Right atrium auricular region (tissue), 2 donors: ENCODE data around the gene MRPS5. TPM values are rescaled to one million over a fixed set of nuclear protein-coding genes. Genes with fewer than 3 reads are reported as not detected.
"Not testable (repeated sequence)": the region's sequence is repeated elsewhere in the genome, so short reads cannot be mapped to it uniquely, and the experiment has no call there.

Source experiments
- DNase-seq: peaks from one replicate; pipeline ENCODE4 v3.0.0-alpha.2; 2019; ENCODE audit warnings: low spot score
- H3K27ac ChIP-seq, 2 donors: fragments of 200-600 bp; sonication (generic); 1 replicate in 1 of 2; 2 replicates in 1 of 2; pipeline ENCODE4 v1.5.1; 2016 to 2019
- H3K27me3 ChIP-seq, 2 donors: fragments of 200-600 bp; sonication (generic); one replicate each; pipeline versions ENCODE4 v1.5.1 to v1.6.0; 2017 to 2019
- H3K36me3 ChIP-seq: fragments of 200-600 bp; sonication (generic); one replicate; pipeline ENCODE4 v1.5.1; 2016
- H3K4me1 ChIP-seq, 2 donors: fragments of 200-600 bp; sonication (generic); one replicate each; pipeline versions ENCODE4 v1.5.1 to v1.6.0; 2017 to 2019
- H3K4me3 ChIP-seq, 2 donors: fragments of 200-600 bp; sonication (generic); 1 replicate in 1 of 2; 2 replicates in 1 of 2; pipeline ENCODE4 v1.5.1; 2017 to 2019; ENCODE audit warnings: mild to moderate bottlenecking in 1 of 2, moderate library complexity in 1 of 2
- H3K9me3 ChIP-seq, 2 donors: fragments of 200-600 bp; sonication (generic); one replicate each; pipeline ENCODE4 v1.5.1; 2019
- total RNA-seq, 2 donors: library from RNA; depleted of rRNA; stranded (reverse); fragments of >200 nt; gene quantifications; one replicate each; pipeline ENCODE4 v1.1.0, GENCODE V29; 2016
- TF ChIP-seq, protein P1 (sequence below), 2 donors: fragments of 200-600 bp; sonication (generic); IDR thresholded peaks; one replicate each; pipeline ENCODE4 v1.5.1; 2019; ENCODE audit warnings: antibody characterized with exemption in 2 of 2

The MRPS5 gene
- total RNA-seq, 2 donors from 2014 or later = 39.0 to 57.7 TPM

DNA sequence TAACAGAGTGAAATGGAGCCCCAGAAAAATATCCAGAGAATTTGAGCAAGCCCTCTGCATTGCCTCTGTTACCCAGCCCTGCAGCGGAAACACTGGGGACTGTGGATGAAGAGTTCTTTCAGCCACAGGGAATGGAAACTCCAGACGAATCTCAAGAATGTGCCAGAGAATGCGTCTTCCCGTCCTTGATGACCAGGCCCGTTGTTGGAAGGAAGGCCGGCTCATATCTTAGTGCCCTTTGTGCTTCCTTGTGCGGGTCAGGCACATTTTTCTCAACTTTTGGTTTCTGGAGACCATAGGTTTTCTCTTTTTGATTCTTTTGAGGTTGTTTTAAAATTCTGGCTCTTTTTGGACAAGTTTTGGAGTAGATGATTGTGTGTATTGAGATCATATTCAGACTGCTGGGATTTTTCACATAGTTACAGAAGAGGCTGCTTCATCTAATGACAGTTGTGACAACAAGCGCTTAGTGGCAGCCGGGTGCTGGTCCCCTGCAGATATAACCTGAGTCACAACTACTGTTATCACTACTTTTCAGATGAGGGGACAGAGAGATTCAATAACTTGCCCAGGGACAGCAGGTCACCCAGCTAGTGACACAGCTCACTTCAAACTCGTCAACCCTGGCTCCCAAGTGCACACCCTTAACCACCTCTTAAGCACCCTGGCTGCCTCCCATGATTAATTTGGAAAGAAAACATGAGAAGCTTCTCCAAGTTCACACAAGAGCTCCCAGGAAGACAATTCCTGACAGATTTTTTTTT, 80.4 kb downstream of the MRPS5 start:
- Histone ChIP-seq H3K27me3 (no peaks in the 10 kb centered on the region), H3K9me3 (no peaks in the 10 kb centered on the region), H3K4me3 (no peak overlapping the region), H3K36me3 (no peaks in the 10 kb centered on the region), H3K4me1 (peaks cover 0 to 42% of the 10 kb centered on the region in 2 donors), H3K27ac (peak overlapping the region; percentile 1 to 45)
- DNase-seq = no peak
- TF ChIP-seq, protein P1, sequence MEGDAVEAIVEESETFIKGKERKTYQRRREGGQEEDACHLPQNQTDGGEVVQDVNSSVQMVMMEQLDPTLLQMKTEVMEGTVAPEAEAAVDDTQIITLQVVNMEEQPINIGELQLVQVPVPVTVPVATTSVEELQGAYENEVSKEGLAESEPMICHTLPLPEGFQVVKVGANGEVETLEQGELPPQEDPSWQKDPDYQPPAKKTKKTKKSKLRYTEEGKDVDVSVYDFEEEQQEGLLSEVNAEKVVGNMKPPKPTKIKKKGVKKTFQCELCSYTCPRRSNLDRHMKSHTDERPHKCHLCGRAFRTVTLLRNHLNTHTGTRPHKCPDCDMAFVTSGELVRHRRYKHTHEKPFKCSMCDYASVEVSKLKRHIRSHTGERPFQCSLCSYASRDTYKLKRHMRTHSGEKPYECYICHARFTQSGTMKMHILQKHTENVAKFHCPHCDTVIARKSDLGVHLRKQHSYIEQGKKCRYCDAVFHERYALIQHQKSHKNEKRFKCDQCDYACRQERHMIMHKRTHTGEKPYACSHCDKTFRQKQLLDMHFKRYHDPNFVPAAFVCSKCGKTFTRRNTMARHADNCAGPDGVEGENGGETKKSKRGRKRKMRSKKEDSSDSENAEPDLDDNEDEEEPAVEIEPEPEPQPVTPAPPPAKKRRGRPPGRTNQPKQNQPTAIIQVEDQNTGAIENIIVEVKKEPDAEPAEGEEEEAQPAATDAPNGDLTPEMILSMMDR (IDR thresholded peaks at IDR 0.05) = no peak

DNA sequence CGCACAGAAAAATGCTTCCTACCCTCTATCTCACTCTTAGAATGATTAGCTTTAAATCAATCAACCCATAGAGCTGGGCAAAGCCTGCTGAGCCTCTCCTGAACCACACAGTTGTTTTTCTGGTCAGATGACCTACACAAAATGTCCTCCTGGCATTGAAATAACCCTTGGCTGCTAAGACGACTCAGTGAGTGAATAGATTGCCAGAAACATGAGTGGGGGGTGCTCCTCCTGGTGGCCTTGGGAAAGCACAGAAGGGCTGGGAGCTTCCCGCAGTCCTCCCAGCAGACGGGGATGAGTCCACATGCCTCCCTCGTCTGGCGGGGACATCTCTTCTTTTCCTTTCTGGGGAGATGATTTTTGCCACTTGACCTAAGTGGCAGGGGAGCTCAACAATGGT, 81.2 kb downstream of the MRPS5 start:
- H3K4me1 ChIP-seq = peaks cover 0 to 42% of the 10 kb centered on the region in 2 donors
- H3K27me3 ChIP-seq = no peaks in the 10 kb centered on the region
- no peaks in the 10 kb centered on the region for H3K36me3 ChIP-seq
- TF ChIP-seq, protein P1 (IDR thresholded peaks at IDR 0.05) = no peak
- no peak overlapping the region for H3K27ac ChIP-seq
- DNase-seq = no peak
- H3K4me3 ChIP-seq = no peak overlapping the region
- H3K9me3 ChIP-seq = no peaks in the 10 kb centered on the region

DNA sequence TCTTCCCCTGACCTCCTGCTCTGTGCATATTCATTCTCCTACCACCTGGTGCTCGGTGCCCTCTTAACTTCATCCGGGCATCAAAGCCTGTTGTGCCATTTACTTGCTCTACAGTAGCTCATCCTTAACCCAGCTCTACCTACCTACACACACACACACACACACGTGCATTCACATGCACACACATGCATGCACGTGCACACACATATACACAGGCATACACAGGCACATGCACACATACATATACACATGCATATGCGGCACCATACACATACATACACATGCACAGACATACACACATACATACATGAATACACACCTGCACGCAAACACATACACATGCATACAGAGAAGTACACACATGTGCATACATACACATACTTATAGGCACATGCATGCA, 81.6 kb downstream of the MRPS5 start:
- no peaks in the 10 kb centered on the region for H3K9me3 ChIP-seq
- no peak overlapping the region for H3K4me3 ChIP-seq
- peaks cover 0 to 42% of the 10 kb centered on the region in 2 donors for H3K4me1 ChIP-seq
- H3K27ac ChIP-seq = no peak overlapping the region
- no peak for DNase-seq
- no peaks in the 10 kb centered on the region for H3K36me3 ChIP-seq
- H3K27me3 ChIP-seq = no peaks in the 10 kb centered on the region
- TF ChIP-seq, protein P1 (IDR thresholded peaks at IDR 0.05) = no peak

DNA sequence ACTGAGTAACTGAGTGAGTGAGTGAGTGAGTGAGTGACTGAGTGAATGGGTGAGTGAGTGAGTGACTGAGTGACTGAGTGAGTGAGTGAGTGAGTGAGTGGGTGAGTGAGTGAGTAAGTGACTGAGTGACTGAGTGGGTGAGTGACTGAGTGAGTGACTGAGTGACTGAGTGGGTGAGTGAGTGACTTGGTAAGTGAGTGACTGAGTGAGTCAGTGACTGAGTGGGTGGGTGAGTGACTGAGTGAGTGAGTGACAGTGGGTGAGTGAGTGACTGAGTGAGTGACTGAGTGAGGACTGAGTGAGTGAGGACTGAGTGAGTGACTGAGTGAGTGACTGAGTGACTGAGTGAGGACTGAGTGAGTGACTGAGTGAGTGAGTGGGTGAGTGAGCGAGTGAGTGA, 82.2 kb downstream of the MRPS5 start:
- H3K27me3 ChIP-seq = no peaks in the 10 kb centered on the region
- no peak overlapping the region for H3K27ac ChIP-seq
- TF ChIP-seq, protein P1 (IDR thresholded peaks at IDR 0.05) = no peak
- no peaks in the 10 kb centered on the region for H3K9me3 ChIP-seq
- no peaks in the 10 kb centered on the region for H3K36me3 ChIP-seq
- DNase-seq = no peak
- H3K4me3 ChIP-seq = no peak overlapping the region
- peaks cover 0 to 41% of the 10 kb centered on the region in 2 donors for H3K4me1 ChIP-seq

GRCh38 chr2:95038635-95039298, 82.8 kb downstream of the MRPS5 start:
- peaks cover 0 to 35% of the 10 kb centered on the region in 2 donors for H3K4me1 ChIP-seq
- TF ChIP-seq, protein P1 (IDR thresholded peaks at IDR 0.05) = no peak
- no peak for DNase-seq
- H3K36me3 ChIP-seq = no peaks in the 10 kb centered on the region
- no peaks in the 10 kb centered on the region for H3K27me3 ChIP-seq
- no peak overlapping the region for H3K27ac ChIP-seq
- H3K9me3 ChIP-seq = no peaks in the 10 kb centered on the region
- H3K4me3 ChIP-seq = no peak overlapping the region

GRCh38 chr2:95037841-95038585, 83.6 kb downstream of the MRPS5 start:
- H3K27me3 ChIP-seq, H3K4me3 ChIP-seq, DNase-seq, H3K36me3 ChIP-seq, H3K27ac ChIP-seq, H3K9me3 ChIP-seq: not testable (repeated sequence)
- H3K4me1 ChIP-seq = peaks cover 0 to 28% of the 10 kb centered on the region in 2 donors
